Fibroblast of lung (primary cell): ENCODE data around the gene MFAP4.

Experiments
- EZH2 ChIP-seq: IDR thresholded peaks from 2 replicates; pipeline ENCODE4 v1.5.1; 2012; ENCODE audit warnings: low read length, control low read depth, mild to moderate bottlenecking; ENCODE audit errors: missing control alignments
- TF ChIP-seq, protein P1 (sequence below), 2 donors: IDR thresholded peaks in 1 of 2; conservative IDR thresholded peaks in 1 of 2; 1 replicate in 1 of 2; 2 replicates in 1 of 2; pipeline ENCODE4 v1.5.1; 2011 to 2012; ENCODE audit warnings: low read length in 2 of 2, control low read depth in 1 of 2, inconsistent platforms in 1 of 2, low read depth in 1 of 2, mild to moderate bottlenecking in 1 of 2

DNA sequence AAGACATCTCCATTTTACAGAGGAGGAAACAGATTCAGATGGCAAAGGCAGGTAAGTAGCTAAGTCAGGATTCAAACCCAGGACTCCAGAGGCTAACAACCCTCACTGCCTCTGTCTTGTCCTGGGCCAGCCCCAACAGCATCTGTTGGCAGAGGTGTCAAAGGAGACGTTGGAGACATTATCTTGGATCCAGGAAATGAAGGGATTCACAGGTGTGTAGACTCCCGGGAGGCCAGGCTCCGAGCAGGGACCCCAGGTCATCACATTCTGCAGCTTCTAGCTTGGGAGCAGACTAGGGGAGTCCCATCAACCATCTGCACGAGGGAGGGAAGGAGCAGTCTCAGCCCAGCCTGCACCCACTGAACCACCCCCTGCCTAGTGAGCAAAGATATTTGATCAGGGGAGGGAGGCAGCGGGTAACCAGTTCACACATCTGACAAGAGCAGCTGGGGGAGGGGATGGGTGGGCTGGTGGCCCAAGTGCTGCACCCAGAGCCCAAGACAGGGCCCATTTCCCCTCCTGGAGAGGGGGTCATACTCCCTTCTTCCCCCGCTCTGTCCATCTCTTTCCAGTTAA lies 23.4 kb downstream of the MFAP4 start:
- TF ChIP-seq, protein P1, sequence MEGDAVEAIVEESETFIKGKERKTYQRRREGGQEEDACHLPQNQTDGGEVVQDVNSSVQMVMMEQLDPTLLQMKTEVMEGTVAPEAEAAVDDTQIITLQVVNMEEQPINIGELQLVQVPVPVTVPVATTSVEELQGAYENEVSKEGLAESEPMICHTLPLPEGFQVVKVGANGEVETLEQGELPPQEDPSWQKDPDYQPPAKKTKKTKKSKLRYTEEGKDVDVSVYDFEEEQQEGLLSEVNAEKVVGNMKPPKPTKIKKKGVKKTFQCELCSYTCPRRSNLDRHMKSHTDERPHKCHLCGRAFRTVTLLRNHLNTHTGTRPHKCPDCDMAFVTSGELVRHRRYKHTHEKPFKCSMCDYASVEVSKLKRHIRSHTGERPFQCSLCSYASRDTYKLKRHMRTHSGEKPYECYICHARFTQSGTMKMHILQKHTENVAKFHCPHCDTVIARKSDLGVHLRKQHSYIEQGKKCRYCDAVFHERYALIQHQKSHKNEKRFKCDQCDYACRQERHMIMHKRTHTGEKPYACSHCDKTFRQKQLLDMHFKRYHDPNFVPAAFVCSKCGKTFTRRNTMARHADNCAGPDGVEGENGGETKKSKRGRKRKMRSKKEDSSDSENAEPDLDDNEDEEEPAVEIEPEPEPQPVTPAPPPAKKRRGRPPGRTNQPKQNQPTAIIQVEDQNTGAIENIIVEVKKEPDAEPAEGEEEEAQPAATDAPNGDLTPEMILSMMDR (conservative IDR thresholded peaks at IDR 0.05 in 1 of 2, IDR thresholded peaks at IDR 0.05 in 1 of 2; ENCODE audit: low read depth in 1 of 2, low read length in 2 of 2), result no peak
- no peak for TF ChIP-seq EZH2
